GM12864 (cell line): ENCODE results near the gene SLC43A1.

Experiments
- DNase-seq: peaks from one replicate; pipeline ENCODE4 v3.0.0-alpha.2; 2011; ENCODE audit warnings: low read depth
- H3K4me3 ChIP-seq: 2 replicates; pipeline ENCODE4 v1.5.1; 2011; ENCODE audit warnings: mild to moderate bottlenecking, low read depth, low read length, control low read depth
- TF ChIP-seq, protein P1 (sequence below): IDR thresholded peaks from 2 replicates; pipeline ENCODE4 v1.5.1; 2011; ENCODE audit warnings: low read depth, mild to moderate bottlenecking, moderate library complexity, low read length, control low read depth, inconsistent platforms; ENCODE audit errors: missing control alignments

The SLC43A1 gene

DNA sequence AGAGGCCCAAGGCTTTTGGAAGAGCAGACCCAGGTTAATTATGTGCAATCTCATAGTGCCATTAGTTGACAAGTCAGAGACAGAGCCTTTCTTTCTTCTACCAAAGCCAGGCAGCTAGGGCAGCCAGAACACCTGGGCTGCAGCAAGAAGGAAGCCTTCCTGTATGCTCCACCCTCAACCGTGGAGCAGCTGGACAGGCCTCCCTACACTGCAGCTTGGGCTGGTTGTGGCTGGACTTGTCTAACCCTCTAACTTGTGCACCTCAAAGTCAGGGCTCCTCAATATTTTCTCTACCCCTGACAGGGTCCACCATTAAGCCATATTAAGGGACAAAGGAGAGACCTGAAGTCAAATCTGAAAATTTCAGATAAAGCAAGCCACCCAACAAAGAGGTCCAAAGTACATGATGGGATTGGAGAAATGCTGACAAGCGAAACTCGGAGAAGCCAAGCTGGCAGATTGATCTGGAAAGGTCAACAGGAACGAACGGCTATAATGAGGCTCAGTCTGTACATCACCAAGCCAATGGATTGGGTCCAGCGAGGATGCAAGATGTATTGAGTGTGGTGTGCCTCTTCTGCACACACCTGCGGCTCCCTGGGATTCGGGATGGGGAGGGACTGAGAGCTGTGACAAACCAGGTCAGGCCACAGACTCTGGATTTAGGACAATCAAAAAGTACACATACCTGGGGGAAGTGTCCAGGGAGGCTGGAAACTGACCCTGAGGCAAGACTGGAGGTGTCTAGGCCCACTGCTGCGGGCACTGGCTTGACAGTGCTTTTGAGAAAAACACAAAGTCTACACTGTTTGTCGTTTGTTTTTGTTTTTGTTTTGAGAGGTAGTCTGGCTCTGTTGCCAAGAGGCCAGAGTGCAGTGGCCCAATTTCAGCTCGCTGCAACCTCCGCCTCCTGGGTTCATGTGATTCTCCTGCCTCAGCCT, 76.9 kb downstream of the SLC43A1 start:
- TF ChIP-seq, protein P1, sequence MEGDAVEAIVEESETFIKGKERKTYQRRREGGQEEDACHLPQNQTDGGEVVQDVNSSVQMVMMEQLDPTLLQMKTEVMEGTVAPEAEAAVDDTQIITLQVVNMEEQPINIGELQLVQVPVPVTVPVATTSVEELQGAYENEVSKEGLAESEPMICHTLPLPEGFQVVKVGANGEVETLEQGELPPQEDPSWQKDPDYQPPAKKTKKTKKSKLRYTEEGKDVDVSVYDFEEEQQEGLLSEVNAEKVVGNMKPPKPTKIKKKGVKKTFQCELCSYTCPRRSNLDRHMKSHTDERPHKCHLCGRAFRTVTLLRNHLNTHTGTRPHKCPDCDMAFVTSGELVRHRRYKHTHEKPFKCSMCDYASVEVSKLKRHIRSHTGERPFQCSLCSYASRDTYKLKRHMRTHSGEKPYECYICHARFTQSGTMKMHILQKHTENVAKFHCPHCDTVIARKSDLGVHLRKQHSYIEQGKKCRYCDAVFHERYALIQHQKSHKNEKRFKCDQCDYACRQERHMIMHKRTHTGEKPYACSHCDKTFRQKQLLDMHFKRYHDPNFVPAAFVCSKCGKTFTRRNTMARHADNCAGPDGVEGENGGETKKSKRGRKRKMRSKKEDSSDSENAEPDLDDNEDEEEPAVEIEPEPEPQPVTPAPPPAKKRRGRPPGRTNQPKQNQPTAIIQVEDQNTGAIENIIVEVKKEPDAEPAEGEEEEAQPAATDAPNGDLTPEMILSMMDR = no peak

DNA sequence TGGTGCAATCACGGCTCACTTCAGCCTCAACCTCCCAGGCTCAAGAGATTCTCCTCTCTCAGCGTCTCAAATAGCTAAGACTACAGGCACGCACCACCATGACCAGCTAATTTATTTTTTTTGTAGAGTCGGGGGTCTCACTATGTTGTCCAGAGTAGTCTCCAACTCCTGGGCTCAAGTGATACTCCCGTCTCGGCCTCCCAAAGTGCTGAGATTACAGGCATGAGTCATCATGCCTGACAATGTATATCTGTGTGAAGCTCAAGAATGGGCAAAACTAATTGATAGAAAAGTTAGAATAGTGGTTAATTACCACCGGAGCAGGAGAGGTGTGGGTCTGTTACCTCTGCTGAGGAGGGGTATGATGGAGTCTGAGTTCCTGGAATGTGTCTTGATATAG, 79.5 kb downstream of the SLC43A1 start:
- DNase-seq = no peak
- TF ChIP-seq, protein P1 = no peak
- no peak overlapping the region for H3K4me3 ChIP-seq

More for the DNA sequence above, 76.9 kb downstream of the SLC43A1 start:
- DNase-seq = no peak
- no peak overlapping the region for H3K4me3 ChIP-seq

DNA sequence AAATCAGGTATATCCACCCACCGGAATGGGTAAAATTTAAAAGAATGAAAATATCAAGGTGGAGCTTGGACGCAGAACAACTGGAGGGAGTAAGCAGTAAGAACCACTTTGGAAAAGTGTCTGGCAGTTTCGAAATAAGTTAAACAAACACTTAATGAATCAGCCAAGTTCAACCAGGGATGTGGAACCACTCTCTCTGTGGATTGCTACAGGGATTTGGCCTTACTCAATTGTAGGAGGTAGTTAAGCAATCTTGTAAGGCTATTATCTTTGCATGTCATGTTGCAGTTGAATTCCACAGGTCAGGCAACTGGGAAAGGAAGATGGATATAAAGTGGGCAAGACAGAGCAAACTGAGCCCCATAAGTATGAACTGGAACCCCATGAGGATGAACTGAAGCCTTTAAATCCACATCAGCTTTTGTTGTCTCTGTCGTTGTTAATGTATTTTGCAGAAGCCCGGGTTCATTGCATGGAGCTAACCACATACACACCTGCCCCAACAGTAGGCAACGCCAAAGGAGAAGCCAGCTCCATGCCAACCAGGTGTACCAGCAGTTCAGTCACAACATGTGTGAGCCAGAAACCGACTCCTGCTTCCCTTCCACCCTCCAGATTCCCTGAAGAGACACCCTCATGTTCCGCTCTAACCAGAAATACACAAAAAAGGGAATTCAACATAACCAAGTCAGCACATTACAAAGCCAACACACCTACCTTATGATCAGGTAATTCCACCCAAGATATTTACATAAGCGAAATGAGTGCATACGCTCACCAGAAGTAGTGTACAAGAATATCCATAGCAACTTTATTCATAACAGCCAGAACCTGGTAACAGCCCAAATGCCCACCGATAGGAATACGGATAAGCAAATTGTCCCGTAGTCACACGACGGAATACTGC, 80.6 kb downstream of the SLC43A1 start:
- TF ChIP-seq, protein P1 = no peak
- no peak for DNase-seq
- no peak overlapping the region for H3K4me3 ChIP-seq
